ENCODE data around the gene DOCK8. TPM values are rescaled to one million over a fixed set of nuclear protein-coding genes. Genes with fewer than 3 reads are reported as not detected.

Gene DOCK8
- total and polyA plus RNA-seq, 2 donors from 2014 or later = 5.0 to 46.5 TPM

- H3K4me3 ChIP-seq (ENCODE audit: low read length in 3 of 3) = no peak overlapping the region
These were observed 59.7 kb downstream of the DOCK8 start for GRCh38 chr9:274406-274805.

GRCh38 chr9:277601-278295 lies 63.1 kb downstream of the DOCK8 start:
- Histone ChIP-seq H3K9ac (ENCODE audit: low read length in 3 of 3) (no peak overlapping the region), H3K27me3 (ENCODE audit: control insufficient read depth, insufficient read depth, low read length) (no peaks in the 10 kb centered on the region), H3K4me1 (ENCODE audit: control insufficient read depth in 2 of 3, insufficient read depth in 2 of 3, low read depth in 1 of 3, low read length in 3 of 3) (no peaks in the 10 kb centered on the region), H3K9me3 (ENCODE audit: control insufficient read depth in 2 of 3, insufficient read depth in 1 of 3, low read length in 3 of 3) (no peaks in the 10 kb centered on the region), H3K4me3 (ENCODE audit: low read length in 3 of 3) (no peak overlapping the region), H3K27ac (ENCODE audit: low read depth in 2 of 2, low read length in 2 of 2) (no peak overlapping the region), H3K36me3 (ENCODE audit: control insufficient read depth in 2 of 3, insufficient read depth in 3 of 3, low read length in 3 of 3) (no peaks in the 10 kb centered on the region)
- DNase-seq = no peak
- FAIRE-seq = no peak
- intact Hi-C loops (cut with DNase I) = no loop called here
- TF ChIP-seq CTCF (IDR thresholded peaks at IDR 0.05; ENCODE audit: borderline replicate concordance, extremely low read depth, insufficient read depth) = no peak

More at GRCh38 chr9:274406-274805, 59.7 kb downstream of the DOCK8 start:
- no peaks in the 10 kb centered on the region for H3K27me3 ChIP-seq (ENCODE audit: control insufficient read depth, insufficient read depth, low read length)
- H3K27ac ChIP-seq (ENCODE audit: low read depth in 2 of 2, low read length in 2 of 2) = no peak overlapping the region
- H3K36me3 ChIP-seq (ENCODE audit: control insufficient read depth in 2 of 3, insufficient read depth in 3 of 3, low read length in 3 of 3) = no peaks in the 10 kb centered on the region
- no peaks in the 10 kb centered on the region for H3K9me3 ChIP-seq (ENCODE audit: control insufficient read depth in 2 of 3, insufficient read depth in 1 of 3, low read length in 3 of 3)
- H3K4me1 ChIP-seq (ENCODE audit: control insufficient read depth in 2 of 3, insufficient read depth in 2 of 3, low read depth in 1 of 3, low read length in 3 of 3) = no peaks in the 10 kb centered on the region
- H3K9ac ChIP-seq (ENCODE audit: low read length in 3 of 3) = no peak overlapping the region
- no peak for TF ChIP-seq CTCF (IDR thresholded peaks at IDR 0.05; ENCODE audit: borderline replicate concordance, extremely low read depth, insufficient read depth)
- intact Hi-C loops (cut with DNase I) = no loop called here
- FAIRE-seq = no peak
- DNase-seq = no peak

- H3K27me3 ChIP-seq (ENCODE audit: control insufficient read depth, insufficient read depth, low read length) = no peaks in the 10 kb centered on the region
- no peak overlapping the region for H3K27ac ChIP-seq (ENCODE audit: low read depth in 2 of 2, low read length in 2 of 2)
- no peak overlapping the region for H3K4me3 ChIP-seq (ENCODE audit: low read length in 3 of 3)
- no peak for TF ChIP-seq CTCF (IDR thresholded peaks at IDR 0.05; ENCODE audit: borderline replicate concordance, extremely low read depth, insufficient read depth)
- no peak for DNase-seq
- no peaks in the 10 kb centered on the region for H3K9me3 ChIP-seq (ENCODE audit: control insufficient read depth in 2 of 3, insufficient read depth in 1 of 3, low read length in 3 of 3)
- intact Hi-C loops (cut with DNase I) = no loop called here
- no peak for FAIRE-seq
- no peaks in the 10 kb centered on the region for H3K36me3 ChIP-seq (ENCODE audit: control insufficient read depth in 2 of 3, insufficient read depth in 3 of 3, low read length in 3 of 3)
- H3K9ac ChIP-seq (ENCODE audit: low read length in 3 of 3) = no peak overlapping the region
- H3K4me1 ChIP-seq (ENCODE audit: control insufficient read depth in 2 of 3, insufficient read depth in 2 of 3, low read depth in 1 of 3, low read length in 3 of 3) = no peaks in the 10 kb centered on the region
These were observed 64.0 kb downstream of the DOCK8 start for GRCh38 chr9:278651-279050.

- TF ChIP-seq CTCF (IDR thresholded peaks at IDR 0.05; ENCODE audit: borderline replicate concordance, extremely low read depth, insufficient read depth) = no peak
- Histone ChIP-seq H3K9ac (ENCODE audit: low read length in 3 of 3) (no peak overlapping the region), H3K27ac (ENCODE audit: low read depth in 2 of 2, low read length in 2 of 2) (no peak overlapping the region), H3K4me1 (ENCODE audit: control insufficient read depth in 2 of 3, insufficient read depth in 2 of 3, low read depth in 1 of 3, low read length in 3 of 3) (no peaks in the 10 kb centered on the region), H3K36me3 (ENCODE audit: control insufficient read depth in 2 of 3, insufficient read depth in 3 of 3, low read length in 3 of 3) (no peaks in the 10 kb centered on the region), H3K4me3 (ENCODE audit: low read length in 3 of 3) (no peak overlapping the region), H3K27me3 (ENCODE audit: control insufficient read depth, insufficient read depth, low read length) (no peaks in the 10 kb centered on the region), H3K9me3 (ENCODE audit: control insufficient read depth in 2 of 3, insufficient read depth in 1 of 3, low read length in 3 of 3) (no peaks in the 10 kb centered on the region)
- intact Hi-C loops (cut with DNase I) = no loop called here
- no peak for FAIRE-seq
- no peak for DNase-seq
These were observed 65.0 kb downstream of the DOCK8 start for GRCh38 chr9:279674-280073.
